ENCODE measurements around the gene ATF6. TPM values are rescaled to one million over a fixed set of nuclear protein-coding genes. Genes with fewer than 3 reads are reported as not detected.

ATF6 gene
- total and polyA plus RNA-seq, 2 of the 4 experiments (the other 2 are of a cell fraction), result 12.2 to 17.6 TPM

GRCh38 chr1:161820914-161821313, 54.8 kb downstream of the ATF6 start:
- no peak overlapping the region for H4K5ac ChIP-seq (ENCODE audit: low read depth, low read length)
- no peaks in the 10 kb centered on the region for H4K20me1 ChIP-seq (ENCODE audit: insufficient read depth, low read length)
- intact Hi-C loops (cut with micrococcal nuclease) (no loop called here), in situ Hi-C loops (cut with MboI; ENCODE audit: low sequenced_read_pairs) (no loop called here), dilution Hi-C loops (cut with HindIII; ENCODE audit: low sequenced_read_pairs, unreplicated experiment) (no loop called here)
- no peak overlapping the region for H2AFZ ChIP-seq (replicated peaks; ENCODE audit: low read length, poor library complexity)
- H3K14ac ChIP-seq (replicated peaks; ENCODE audit: low read depth, low read length), result no peak overlapping the region
- DNase-seq (no peak), ATAC-seq (ENCODE audit: low read depth) (no peak)
- H2BK120ac ChIP-seq (ENCODE audit: low read depth, low read length), result no peak overlapping the region
- no CpG with 5 or more reads among the region's 5 CpGs for WGBS, 2 experiments (ENCODE audit: extremely low coverage in 2 of 2, insufficient read length in 1 of 2)
- H2BK20ac ChIP-seq (ENCODE audit: low read depth, low read length), result no peak overlapping the region
- BruUV-seq (replicated peaks), result no TSS peak
- no peak overlapping the region for H3K18ac ChIP-seq (ENCODE audit: low read depth, low read length)
- H3K9me1 ChIP-seq (ENCODE audit: insufficient read depth, low read length), result no peaks in the 10 kb centered on the region
- no peak overlapping the region for H3K56ac ChIP-seq (ENCODE audit: extremely low read depth, insufficient read depth, low read length)
- H4K91ac ChIP-seq (ENCODE audit: insufficient read depth, low read depth, low read length), result no peak overlapping the region
- H3K4me3 ChIP-seq (ENCODE audit: insufficient read depth, low read depth, low read length), result no peak overlapping the region
- H2BK5ac ChIP-seq (ENCODE audit: low read depth, low read length, poor library complexity, severe bottlenecking), result no peak overlapping the region
- no peak overlapping the region for H3K9ac ChIP-seq (ENCODE audit: low read depth, low read length)
- POLR2A ChIA-PET (ENCODE audit: unreplicated experiment), result no interaction called here
- no peak overlapping the region for H2BK15ac ChIP-seq (ENCODE audit: low read depth, low read length)
- TF ChIP-seq USF2 (IDR thresholded peaks at IDR 0.05; ENCODE audit: low read depth, low read length), result no peak
- TF ChIP-seq POLR2A (IDR thresholded peaks at IDR 0.05; ENCODE audit: low read depth, low read length), result no peak
- no peak for TF ChIP-seq NFE2L2 (IDR thresholded peaks at IDR 0.05; ENCODE audit: low read depth, low read length)
- no peak for TF ChIP-seq MAFK (IDR thresholded peaks at IDR 0.05; ENCODE audit: low read depth, low read length)
- no peak for TF ChIP-seq RFX5 (IDR thresholded peaks at IDR 0.05; ENCODE audit: low read depth, low read length)
- TF ChIP-seq RCOR1 (IDR thresholded peaks at IDR 0.05; ENCODE audit: insufficient replicate concordance, low read length), result no peak
- TF ChIP-seq SMC3 (IDR thresholded peaks at IDR 0.05; ENCODE audit: low read depth, low read length), result no peak
- no peak for TF ChIP-seq CHD1 (IDR thresholded peaks at IDR 0.05; ENCODE audit: low read depth, low read length)
- no peak for TF ChIP-seq ELK1 (IDR thresholded peaks at IDR 0.05; ENCODE audit: borderline replicate concordance, low read depth, low read length)
- TF ChIP-seq, protein P1, sequence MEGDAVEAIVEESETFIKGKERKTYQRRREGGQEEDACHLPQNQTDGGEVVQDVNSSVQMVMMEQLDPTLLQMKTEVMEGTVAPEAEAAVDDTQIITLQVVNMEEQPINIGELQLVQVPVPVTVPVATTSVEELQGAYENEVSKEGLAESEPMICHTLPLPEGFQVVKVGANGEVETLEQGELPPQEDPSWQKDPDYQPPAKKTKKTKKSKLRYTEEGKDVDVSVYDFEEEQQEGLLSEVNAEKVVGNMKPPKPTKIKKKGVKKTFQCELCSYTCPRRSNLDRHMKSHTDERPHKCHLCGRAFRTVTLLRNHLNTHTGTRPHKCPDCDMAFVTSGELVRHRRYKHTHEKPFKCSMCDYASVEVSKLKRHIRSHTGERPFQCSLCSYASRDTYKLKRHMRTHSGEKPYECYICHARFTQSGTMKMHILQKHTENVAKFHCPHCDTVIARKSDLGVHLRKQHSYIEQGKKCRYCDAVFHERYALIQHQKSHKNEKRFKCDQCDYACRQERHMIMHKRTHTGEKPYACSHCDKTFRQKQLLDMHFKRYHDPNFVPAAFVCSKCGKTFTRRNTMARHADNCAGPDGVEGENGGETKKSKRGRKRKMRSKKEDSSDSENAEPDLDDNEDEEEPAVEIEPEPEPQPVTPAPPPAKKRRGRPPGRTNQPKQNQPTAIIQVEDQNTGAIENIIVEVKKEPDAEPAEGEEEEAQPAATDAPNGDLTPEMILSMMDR (conservative IDR thresholded peaks at IDR 0.05; ENCODE audit: low read depth, low read length), result no peak
- TF ChIP-seq RAD21 (IDR thresholded peaks at IDR 0.05; ENCODE audit: low read length), result no peak
- TF ChIP-seq MXI1 (IDR thresholded peaks at IDR 0.05; ENCODE audit: borderline replicate concordance, low read depth, low read length), result no peak
- no peak for TF ChIP-seq BHLHE40 (IDR thresholded peaks at IDR 0.05; ENCODE audit: low read depth, low read length)
- TF ChIP-seq FOS (IDR thresholded peaks at IDR 0.05; ENCODE audit: low read depth, low read length), result no peak
- 0 out of 4 replicates have a peak, but pooled peaks cover 0 to 6% of the 10 kb centered on the region in 2 experiments for H3K79me1 ChIP-seq (ENCODE audit: low read depth in 1 of 2, low read length in 2 of 2)
- no peak overlapping the region for H3K4me2 ChIP-seq (ENCODE audit: low read depth, low read length)
- H3K4me1 ChIP-seq (ENCODE audit: control insufficient read depth, insufficient read depth, low read length), result no peaks in the 10 kb centered on the region
- H3K27me3 ChIP-seq (ENCODE audit: control insufficient read depth, insufficient read depth, low read length), result no peaks in the 10 kb centered on the region
- H3K36me3 ChIP-seq (ENCODE audit: control insufficient read depth, insufficient read depth, low read length), result no peaks in the 10 kb centered on the region; the same call in 1 of the 2 replicates
- H4K8ac ChIP-seq (ENCODE audit: low read depth in 2 of 2, low read length in 2 of 2), result no peak overlapping the region
- H2AK9ac ChIP-seq (replicated peaks; ENCODE audit: low read depth, low read length, poor library complexity), result no peak overlapping the region
- H3K4ac ChIP-seq (ENCODE audit: low read depth, low read length), result no peak overlapping the region
- no peaks in the 10 kb centered on the region for H3K9me3 ChIP-seq (ENCODE audit: control insufficient read depth, insufficient read depth, low read length)
- no peak overlapping the region for H3K23ac ChIP-seq (ENCODE audit: low read depth, low read length)
- no peak overlapping the region for H2AK5ac ChIP-seq (ENCODE audit: low read depth, low read length)
- CTCF ChIA-PET, result no interaction called here
- no peak overlapping the region for H3K27ac ChIP-seq (ENCODE audit: insufficient read depth, low read length)
